IMR-90 (cell line): ENCODE data around the gene HOXD12. TPM values are rescaled to one million over a fixed set of nuclear protein-coding genes. Genes with fewer than 3 reads are reported as not detected.
A peak's percentile ranks its signal among the peaks of the same experiment; 100 is the strongest.

ENCODE experiments used
- ATAC-seq: fragments of 200-7000 bp; cut with Tn5 transposase; 2 replicates; pipeline ENCODE4 v1.9.1; 2020; ENCODE audit warnings: low read depth, mild to moderate bottlenecking, moderate library complexity
- BruUV-seq: library from RNA; stranded (reverse); fragments of 400-500 nt; replicated peaks from 2 replicates; lab custom pipeline; 2021; lab: Mats Ljungman, UMichigan
- CTCF ChIA-PET: fragments of 300-600 bp; formaldehyde crosslinking; extraction: SDS; loops from one replicate; lab custom pipeline; 2021; ENCODE audit warnings: antibody characterized with exemption; lab: Yijun Ruan, JAX
- POLR2A ChIA-PET: fragments of 300-600 bp; sonication (Branson Sonifier 250); formaldehyde crosslinking; loops from one replicate; lab custom pipeline; 2022; ENCODE audit warnings: antibody characterized with exemption; ENCODE audit not compliant: unreplicated experiment; lab: Charles Lee
- DNase-seq: peaks from one replicate; pipeline ENCODE4 v3.0.0; 2013
- H2AFZ ChIP-seq: replicated peaks from 2 replicates; pipeline ENCODE3; 2013; ENCODE audit warnings: low read length, mild to moderate bottlenecking; ENCODE audit not compliant: poor library complexity
- H2AK5ac ChIP-seq: 2 replicates; pipeline ENCODE4 v1.6.1; 2013; ENCODE audit warnings: low read depth, low read length, inconsistent platforms
- H2AK9ac ChIP-seq: replicated peaks from 2 replicates; pipeline ENCODE3; 2013; ENCODE audit warnings: mild to moderate bottlenecking, low read depth, low read length, moderate library complexity; ENCODE audit not compliant: poor library complexity
- H2BK120ac ChIP-seq: 2 replicates; pipeline ENCODE4 v1.6.1; 2013; ENCODE audit warnings: low read depth, low read length, inconsistent platforms
- H2BK15ac ChIP-seq: 3 replicates; pipeline ENCODE4 v1.6.1; 2013; ENCODE audit warnings: low read depth, low read length, inconsistent platforms
- H2BK20ac ChIP-seq: 2 replicates; pipeline ENCODE4 v1.6.1; 2013; ENCODE audit warnings: low read depth, mild to moderate bottlenecking, inconsistent platforms, low read length, moderate library complexity
- H2BK5ac ChIP-seq: 2 replicates; pipeline ENCODE4 v1.6.1; 2013; ENCODE audit warnings: mild to moderate bottlenecking, low read depth, low read length, inconsistent platforms; ENCODE audit not compliant: poor library complexity, severe bottlenecking
- H3K14ac ChIP-seq: replicated peaks from 2 replicates; pipeline ENCODE4 v1.6.1; 2013; ENCODE audit warnings: low read depth, low read length, inconsistent platforms
- H3K18ac ChIP-seq: 2 replicates; pipeline ENCODE4 v1.6.1; 2013; ENCODE audit warnings: low read depth, low read length, control low read depth
- H3K23ac ChIP-seq: 2 replicates; pipeline ENCODE4 v1.6.1; 2013; ENCODE audit warnings: low read depth, low read length, inconsistent platforms
- H3K27ac ChIP-seq: 2 replicates; pipeline ENCODE4 v1.5.1; 2013; ENCODE audit warnings: mild to moderate bottlenecking, control low read depth, low read length; ENCODE audit not compliant: insufficient read depth
- H3K27me3 ChIP-seq: 2 replicates; pipeline ENCODE4 v1.6.1; 2013; ENCODE audit warnings: low read length; ENCODE audit not compliant: control insufficient read depth, insufficient read depth
- H3K36me3 ChIP-seq: 2 replicates; pipeline ENCODE4 v1.6.1; 2013; ENCODE audit warnings: low read length, mixed read lengths; ENCODE audit not compliant: control insufficient read depth, insufficient read depth
- H3K4ac ChIP-seq: 2 replicates; pipeline ENCODE4 v1.6.1; 2013; ENCODE audit warnings: low read depth, low read length, inconsistent platforms
- H3K4me1 ChIP-seq: 2 replicates; pipeline ENCODE4 v1.6.1; 2013; ENCODE audit warnings: low read length, mixed read lengths; ENCODE audit not compliant: control insufficient read depth, insufficient read depth
- H3K4me2 ChIP-seq: 2 replicates; pipeline ENCODE4 v1.6.1; 2013; ENCODE audit warnings: low read depth, mild to moderate bottlenecking, control low read depth, low read length, moderate library complexity
- H3K4me3 ChIP-seq: 2 replicates; pipeline ENCODE4 v1.5.1; 2013; ENCODE audit warnings: low read depth, mild to moderate bottlenecking, control low read depth, low read length, moderate library complexity; ENCODE audit not compliant: insufficient read depth
- H3K56ac ChIP-seq: 2 replicates; pipeline ENCODE4 v1.6.1; 2013; ENCODE audit warnings: low read length, inconsistent platforms; ENCODE audit not compliant: insufficient read depth; ENCODE audit errors: extremely low read depth
- H3K79me1 ChIP-seq, 2 experiments: 2 replicates each; pipeline ENCODE4 v1.6.1; 2013; ENCODE audit warnings: low read length in 2 of 2, inconsistent platforms in 1 of 2, low read depth in 1 of 2
- H3K9ac ChIP-seq: 2 replicates; pipeline ENCODE4 v1.6.1; 2013; ENCODE audit warnings: low read depth, low read length, control low read depth
- H3K9me1 ChIP-seq: 2 replicates; pipeline ENCODE4 v1.6.1; 2013; ENCODE audit warnings: low read length, inconsistent platforms; ENCODE audit not compliant: insufficient read depth
- H3K9me3 ChIP-seq: 2 replicates; pipeline ENCODE4 v1.6.1; 2013; ENCODE audit warnings: low read length; ENCODE audit not compliant: control insufficient read depth, insufficient read depth
- H4K20me1 ChIP-seq: 2 replicates; pipeline ENCODE4 v1.6.1; 2013; ENCODE audit warnings: low read length, inconsistent platforms; ENCODE audit not compliant: insufficient read depth
- H4K5ac ChIP-seq: 2 replicates; pipeline ENCODE4 v1.6.1; 2013; ENCODE audit warnings: mild to moderate bottlenecking, low read depth, low read length, control low read depth
- H4K8ac ChIP-seq, 2 experiments: 2 replicates each; pipeline ENCODE4 v1.6.1; 2013; ENCODE audit warnings: low read depth in 2 of 2, low read length in 2 of 2, control low read depth in 1 of 2, inconsistent platforms in 1 of 2
- H4K91ac ChIP-seq: 2 replicates; pipeline ENCODE4 v1.6.1; 2013; ENCODE audit warnings: low read depth, low read length, inconsistent platforms; ENCODE audit not compliant: insufficient read depth
- BHLHE40 ChIP-seq: fragments of 150-350 bp; IDR thresholded peaks from 2 replicates; pipeline ENCODE4 v1.6.1; 2016; ENCODE audit warnings: mild to moderate bottlenecking, low read depth, low read length
- CEBPB ChIP-seq: IDR thresholded peaks from 2 replicates; pipeline ENCODE4 v1.6.1; 2012; ENCODE audit warnings: low read depth, low read length, improper control_type of control experiment
- CHD1 ChIP-seq: IDR thresholded peaks from 2 replicates; pipeline ENCODE4 v1.6.1; 2012; ENCODE audit warnings: low read depth, low read length, improper control_type of control experiment
- ELK1 ChIP-seq: fragments of 150-350 bp; IDR thresholded peaks from 2 replicates; pipeline ENCODE4 v1.6.1; 2016; ENCODE audit warnings: low read depth, mild to moderate bottlenecking, low read length, moderate library complexity, borderline replicate concordance
- FOS ChIP-seq: fragments of 150-350 bp; IDR thresholded peaks from 2 replicates; pipeline ENCODE4 v1.6.1; 2016; ENCODE audit warnings: low read depth, low read length
- MAFK ChIP-seq: IDR thresholded peaks from 2 replicates; pipeline ENCODE4 v1.6.1; 2012; ENCODE audit warnings: low read depth, low read length, improper control_type of control experiment
- MAZ ChIP-seq: IDR thresholded peaks from 2 replicates; pipeline ENCODE4 v1.6.1; 2012; ENCODE audit warnings: low read depth, mild to moderate bottlenecking, low read length, improper control_type of control experiment, moderate library complexity, borderline replicate concordance
- MXI1 ChIP-seq: IDR thresholded peaks from 2 replicates; pipeline ENCODE4 v1.6.1; 2012; ENCODE audit warnings: low read depth, mild to moderate bottlenecking, low read length, moderate library complexity, borderline replicate concordance
- NFE2L2 ChIP-seq: fragments of 150-350 bp; IDR thresholded peaks from 2 replicates; pipeline ENCODE4 v1.6.1; 2016; ENCODE audit warnings: low read depth, mild to moderate bottlenecking, low read length
- POLR2A ChIP-seq: IDR thresholded peaks from 2 replicates; pipeline ENCODE4 v1.6.1; 2012; ENCODE audit warnings: mild to moderate bottlenecking, low read depth, low read length
- RAD21 ChIP-seq: IDR thresholded peaks from 2 replicates; pipeline ENCODE4 v1.6.1; 2012; ENCODE audit warnings: low read length, improper control_type of control experiment
- RCOR1 ChIP-seq: IDR thresholded peaks from 2 replicates; pipeline ENCODE4 v1.6.1; 2012; ENCODE audit warnings: mild to moderate bottlenecking, low read length, improper control_type of control experiment; ENCODE audit not compliant: insufficient replicate concordance
- RFX5 ChIP-seq: IDR thresholded peaks from 2 replicates; pipeline ENCODE4 v1.8.0; 2012; ENCODE audit warnings: low read depth, mild to moderate bottlenecking, low read length, moderate library complexity
- WGBS, 2 experiments: methylation state at CpG; one replicate each; pipeline versions ENCODE4 v1.1.5 to v1.1.7; 2013; ENCODE audit warnings: missing lambda C conversion rate in 2 of 2; ENCODE audit not compliant: insufficient read length in 1 of 2; ENCODE audit errors: extremely low coverage in 2 of 2; 5-methylcytosine and 5-hydroxymethylcytosine counted together
- dilution Hi-C: fragments of 300-500 bp; cut with HindIII; formaldehyde crosslinking; loops from one replicate; pipeline ENCODE4 v1.14.3; 2018; ENCODE audit warnings: low sequenced_read_pairs; ENCODE audit not compliant: unreplicated experiment
- in situ Hi-C: fragments of 300-500 bp; cut with MboI; formaldehyde crosslinking; loops from 3 replicates; pipeline ENCODE4 v1.14.3; 2019; ENCODE audit warnings: low sequenced_read_pairs, inconsistent platforms, mixed read lengths
- intact Hi-C: fragments of 100-400 bp; cut with micrococcal nuclease; formaldehyde crosslinking; loops from 2 replicates; pipeline ENCODE4 v1.10.0; 2022
- polyA plus RNA-seq, 3 experiments: library from polyadenylated mRNA; depleted of rRNA; stranded (reverse); fragments of >200 nt; gene quantifications; 2 replicates each; pipeline ENCODE4 v1.2.3, GENCODE V29; 2012; ENCODE audit warnings: low replicate concordance in 1 of 3
- total RNA-seq: library from RNA; depleted of rRNA; stranded (reverse); fragments of >200 nt; gene quantifications from 2 replicates; pipeline ENCODE4 v1.2.3, GENCODE V29; 2012
- TF ChIP-seq, protein P1 (sequence below): conservative IDR thresholded peaks from 2 replicates; pipeline ENCODE4 v1.5.1; 2012; ENCODE audit warnings: mild to moderate bottlenecking, low read depth, low read length, improper control_type of control experiment
- TF ChIP-seq, protein P2 (sequence below): fragments of 150-350 bp; IDR thresholded peaks from 2 replicates; pipeline ENCODE4 v1.6.1; 2017; ENCODE audit warnings: mild to moderate bottlenecking, antibody characterized with exemption, low read length, low read depth

The HOXD12 gene
- total and polyA plus RNA-seq, 2 of the 4 experiments (the other 2 are of a cell fraction): not detected

DNA sequence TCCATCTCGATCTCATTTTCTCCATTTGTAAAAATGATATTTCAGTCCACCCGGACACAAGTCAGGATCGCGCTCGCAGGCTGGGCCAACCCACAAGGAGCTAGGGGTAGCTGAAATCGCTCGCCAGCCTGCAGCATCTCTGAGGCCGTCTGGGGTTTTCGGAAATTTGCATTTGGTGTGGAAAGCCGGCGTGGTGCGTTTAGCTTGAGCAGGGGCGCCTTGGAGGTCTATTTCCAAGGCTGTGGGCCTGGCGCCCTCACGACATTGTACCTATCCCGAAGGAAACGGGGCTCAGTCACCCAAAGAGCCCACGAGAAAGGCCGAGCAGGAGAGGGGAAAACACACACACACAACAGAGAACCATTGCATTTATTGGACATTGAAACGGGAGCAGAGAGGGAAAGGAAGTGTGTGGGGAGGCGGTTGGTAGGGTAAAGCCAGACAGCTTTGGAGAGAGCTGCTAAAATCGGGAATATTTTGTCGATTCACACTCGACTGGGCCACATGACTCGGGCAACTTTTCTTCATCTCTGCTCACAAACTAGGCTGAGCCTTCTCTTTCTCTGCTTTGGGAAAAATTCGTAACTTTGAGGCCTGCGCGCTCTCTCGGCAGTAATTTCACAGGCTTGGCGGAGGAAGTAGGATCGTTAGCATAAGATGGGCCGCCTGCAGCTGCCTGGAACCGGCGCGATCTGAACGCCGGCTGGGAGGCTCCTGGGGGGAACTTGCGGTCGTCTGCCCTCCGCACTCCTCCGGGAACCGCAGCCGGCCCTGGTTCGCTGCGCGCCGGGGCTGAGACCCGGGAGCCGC is 28.8 kb downstream of the HOXD12 start:
- Histone ChIP-seq H4K20me1 (no peaks in the 10 kb centered on the region; the same call in 1 of the 2 replicates), H4K5ac (no peak overlapping the region), H3K4me1 (no peaks in the 10 kb centered on the region), H2AFZ (peak overlapping the region; percentile 34), H2AK5ac (no peak overlapping the region), H3K4ac (no peak overlapping the region), H3K9me1 (no peaks in the 10 kb centered on the region), H3K9ac (no peak overlapping the region), H3K14ac (no peak overlapping the region), H4K91ac (no peak overlapping the region), H3K4me2 (no peak overlapping the region), H3K23ac (no peak overlapping the region; the same call in 1 of the 2 replicates), H3K27ac (no peak overlapping the region), H3K79me1 (no peaks in the 10 kb centered on the region), H3K56ac (no peak overlapping the region), H3K36me3 (no peaks in the 10 kb centered on the region), H2BK5ac (no peak overlapping the region), H3K27me3 (peaks cover 87% of the 10 kb centered on the region), H4K8ac (no peak overlapping the region), H2BK20ac (no peak overlapping the region), H2BK120ac (no peak overlapping the region), H3K9me3 (no peaks in the 10 kb centered on the region; the same call in 1 of the 2 replicates), H2BK15ac (no peak overlapping the region), H3K18ac (no peak overlapping the region), H2AK9ac (no peak overlapping the region), H3K4me3 (no peak overlapping the region)
- no TSS peak for BruUV-seq
- ChIA-PET POLR2A (no interaction called here), CTCF (interaction anchor here (0.6 to 3.7 kb wide), 9 partner anchors 323 to 1033 kb away, joined by 3 to 22 read pairs (median 5); no protein-coding TSS in a partner anchor)
- intact Hi-C loops (no loop called here), in situ Hi-C loops (loop anchor here (5.0 to 10.0 kb wide), 4 partner anchors 326 to 1026 kb away; no protein-coding TSS in a partner anchor), dilution Hi-C loops (no loop called here)
- TF ChIP-seq RFX5: no peak
- no peak for TF ChIP-seq RCOR1
- TF ChIP-seq MAFK: no peak
- no peak for TF ChIP-seq CHD1
- no peak for TF ChIP-seq RAD21
- no peak for TF ChIP-seq CEBPB
- TF ChIP-seq POLR2A: no peak
- TF ChIP-seq FOS: no peak
- no peak for TF ChIP-seq BHLHE40
- TF ChIP-seq MXI1: no peak
- TF ChIP-seq NFE2L2: no peak
- TF ChIP-seq ELK1: no peak
- TF ChIP-seq, protein P1, sequence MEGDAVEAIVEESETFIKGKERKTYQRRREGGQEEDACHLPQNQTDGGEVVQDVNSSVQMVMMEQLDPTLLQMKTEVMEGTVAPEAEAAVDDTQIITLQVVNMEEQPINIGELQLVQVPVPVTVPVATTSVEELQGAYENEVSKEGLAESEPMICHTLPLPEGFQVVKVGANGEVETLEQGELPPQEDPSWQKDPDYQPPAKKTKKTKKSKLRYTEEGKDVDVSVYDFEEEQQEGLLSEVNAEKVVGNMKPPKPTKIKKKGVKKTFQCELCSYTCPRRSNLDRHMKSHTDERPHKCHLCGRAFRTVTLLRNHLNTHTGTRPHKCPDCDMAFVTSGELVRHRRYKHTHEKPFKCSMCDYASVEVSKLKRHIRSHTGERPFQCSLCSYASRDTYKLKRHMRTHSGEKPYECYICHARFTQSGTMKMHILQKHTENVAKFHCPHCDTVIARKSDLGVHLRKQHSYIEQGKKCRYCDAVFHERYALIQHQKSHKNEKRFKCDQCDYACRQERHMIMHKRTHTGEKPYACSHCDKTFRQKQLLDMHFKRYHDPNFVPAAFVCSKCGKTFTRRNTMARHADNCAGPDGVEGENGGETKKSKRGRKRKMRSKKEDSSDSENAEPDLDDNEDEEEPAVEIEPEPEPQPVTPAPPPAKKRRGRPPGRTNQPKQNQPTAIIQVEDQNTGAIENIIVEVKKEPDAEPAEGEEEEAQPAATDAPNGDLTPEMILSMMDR: no peak
- TF ChIP-seq, protein P2, sequence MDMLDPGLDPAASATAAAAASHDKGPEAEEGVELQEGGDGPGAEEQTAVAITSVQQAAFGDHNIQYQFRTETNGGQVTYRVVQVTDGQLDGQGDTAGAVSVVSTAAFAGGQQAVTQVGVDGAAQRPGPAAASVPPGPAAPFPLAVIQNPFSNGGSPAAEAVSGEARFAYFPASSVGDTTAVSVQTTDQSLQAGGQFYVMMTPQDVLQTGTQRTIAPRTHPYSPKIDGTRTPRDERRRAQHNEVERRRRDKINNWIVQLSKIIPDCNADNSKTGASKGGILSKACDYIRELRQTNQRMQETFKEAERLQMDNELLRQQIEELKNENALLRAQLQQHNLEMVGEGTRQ: no peak
- TF ChIP-seq MAZ: no peak
- WGBS, 2 experiments: 0% methylated on average over 1 of the region's 49 CpGs; no CpG with 5 or more reads in 1 of the 2 experiments
- ATAC-seq: no peak
- DNase-seq: no peak
